Measurements from ENCODE around the gene AOC3. TPM values are rescaled to one million over a fixed set of nuclear protein-coding genes. Genes with fewer than 3 reads are reported as not detected.
A peak's percentile ranks its signal among the peaks of the same experiment; 100 is the strongest.

AOC3 gene
- total and polyA plus RNA-seq, 10 donors, result 7.1 to 32.5 (median 15.8) TPM

- peaks cover 0 to 55% (median 22%) of the 10 kb centered on the region in 6 donors for H3K4me1 ChIP-seq
- no peak overlapping the region for H3K27ac ChIP-seq
- no peaks in the 10 kb centered on the region for H3K9me3 ChIP-seq
- WGBS, 5 donors, result 88 to 95% (median 94%) methylated on average over 7 of the region's 7 CpGs
- intact Hi-C loops (cut with DNase I; ENCODE audit: low total_unique reads), result no loop called here
- H3K27me3 ChIP-seq (replicated peaks in 1 of 7), result no peaks in the 10 kb centered on the region
- H3K36me3 ChIP-seq, result no peaks in the 10 kb centered on the region
- no peak for DNase-seq
- H3K4me3 ChIP-seq, result no peak overlapping the region
- TF ChIP-seq POLR2AphosphoS5 (IDR thresholded peaks at IDR 0.05) (no peak), CTCF (IDR thresholded peaks at IDR 0.05 in 8 of 11, conservative IDR thresholded peaks at IDR 0.05 in 3 of 11) (no peak), POLR2A (IDR thresholded peaks at IDR 0.05) (no peak)
Measured at GRCh38 chr17:42889809-42890208, 38.8 kb downstream of the AOC3 start.

GRCh38 chr17:42891539-42892152, 40.6 kb downstream of the AOC3 start:
- H3K27me3 ChIP-seq (replicated peaks in 1 of 7), result no peaks in the 10 kb centered on the region
- H3K36me3 ChIP-seq, result no peaks in the 10 kb centered on the region
- intact Hi-C loops (cut with DNase I; ENCODE audit: low total_unique reads), result no loop called here
- 55 to 70% (median 68%) methylated on average over 10 of the region's 10 CpGs for WGBS, 5 donors
- H3K4me3 ChIP-seq, result no peak overlapping the region
- DNase-seq, result no peak
- peaks cover 0 to 45% (median 17%) of the 10 kb centered on the region in 6 donors for H3K4me1 ChIP-seq
- H3K27ac ChIP-seq, result peak overlapping the region in 4 of 8 donors; percentile 13 to 82 (median 22)
- TF ChIP-seq POLR2A (IDR thresholded peaks at IDR 0.05) (no peak), POLR2AphosphoS5 (IDR thresholded peaks at IDR 0.05) (no peak), CTCF (IDR thresholded peaks at IDR 0.05 in 8 of 11, conservative IDR thresholded peaks at IDR 0.05 in 3 of 11) (no peak)
- H3K9me3 ChIP-seq, result no peaks in the 10 kb centered on the region

GRCh38 chr17:42893359-42893758, 42.4 kb downstream of the AOC3 start:
- Histone ChIP-seq H3K4me3 (peak overlapping the region in 1 of 8 donors; percentile 36), H3K36me3 (no peaks in the 10 kb centered on the region), H3K27me3 (replicated peaks in 1 of 7) (no peaks in the 10 kb centered on the region), H3K27ac (peak overlapping the region in 6 of 8 donors; percentile 39 to 82 (median 52)), H3K9me3 (no peaks in the 10 kb centered on the region), H3K4me1 (peaks cover 0 to 38% (median 15%) of the 10 kb centered on the region in 6 donors)
- no peak for DNase-seq
- WGBS, 5 donors, result 3 to 6% (median 5%) methylated on average over 4 of the region's 4 CpGs
- TF ChIP-seq CTCF (IDR thresholded peaks at IDR 0.05 in 8 of 11, conservative IDR thresholded peaks at IDR 0.05 in 3 of 11) (no peak), POLR2AphosphoS5 (IDR thresholded peaks at IDR 0.05) (no peak), POLR2A (IDR thresholded peaks at IDR 0.05) (no peak)
- intact Hi-C loops (cut with DNase I; ENCODE audit: low total_unique reads), result no loop called here

- H3K36me3 ChIP-seq, result no peaks in the 10 kb centered on the region
- no peaks in the 10 kb centered on the region for H3K27me3 ChIP-seq (replicated peaks in 1 of 7)
- 80 to 88% (median 86%) methylated on average over 12 of the region's 12 CpGs for WGBS, 5 donors
- intact Hi-C loops (cut with DNase I; ENCODE audit: low total_unique reads), result no loop called here
- peak overlapping the region in 3 of 8 donors; percentile 59 to 82 (median 80) for H3K27ac ChIP-seq
- TF ChIP-seq POLR2AphosphoS5 (IDR thresholded peaks at IDR 0.05) (no peak), CTCF (IDR thresholded peaks at IDR 0.05 in 8 of 11, conservative IDR thresholded peaks at IDR 0.05 in 3 of 11) (no peak), POLR2A (IDR thresholded peaks at IDR 0.05) (no peak)
- H3K4me1 ChIP-seq, result peaks cover 0 to 38% (median 15%) of the 10 kb centered on the region in 6 donors
- no peak for DNase-seq
- no peaks in the 10 kb centered on the region for H3K9me3 ChIP-seq
- H3K4me3 ChIP-seq, result no peak overlapping the region
Measured at GRCh38 chr17:42894283-42895184, 43.5 kb downstream of the AOC3 start.
